DMS153 treated with DMSO at 0.1 percent for 48 hours (cell line): ENCODE data around the gene APBA2.
"Not testable (repeated sequence)": the region's sequence is repeated elsewhere in the genome, so short reads cannot be mapped to it uniquely, and the experiment has no call there.

ENCODE experiments used
- DNase-seq: peaks from one replicate; lab custom pipeline; 2025; ENCODE audit not compliant: unreplicated experiment; lab: John Stamatoyannopoulos, UW

The APBA2 gene

GRCh38 chr15:29032751-29033150, 147.0 kb downstream of the APBA2 start:
- no peak for DNase-seq

DNA sequence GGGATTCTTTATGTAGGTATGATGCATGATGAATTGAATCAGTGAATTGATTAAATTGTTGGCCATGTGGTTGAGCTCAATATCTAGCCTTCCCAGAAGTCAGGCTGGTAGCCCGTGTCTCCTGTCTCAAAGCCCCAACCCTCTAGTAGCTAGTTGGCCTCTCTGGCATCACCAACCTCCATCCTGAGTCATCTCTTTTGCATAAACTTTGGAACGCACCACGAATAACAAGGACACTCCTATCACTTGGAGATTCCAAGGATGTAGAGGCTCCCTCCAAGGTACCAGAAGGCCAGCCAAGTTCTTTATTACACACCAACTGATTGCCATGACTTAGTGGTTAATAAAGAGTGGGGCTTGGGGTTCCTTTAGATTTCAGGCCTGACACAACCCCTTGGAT, 148.4 kb downstream of the APBA2 start:
- DNase-seq, result no peak

DNA sequence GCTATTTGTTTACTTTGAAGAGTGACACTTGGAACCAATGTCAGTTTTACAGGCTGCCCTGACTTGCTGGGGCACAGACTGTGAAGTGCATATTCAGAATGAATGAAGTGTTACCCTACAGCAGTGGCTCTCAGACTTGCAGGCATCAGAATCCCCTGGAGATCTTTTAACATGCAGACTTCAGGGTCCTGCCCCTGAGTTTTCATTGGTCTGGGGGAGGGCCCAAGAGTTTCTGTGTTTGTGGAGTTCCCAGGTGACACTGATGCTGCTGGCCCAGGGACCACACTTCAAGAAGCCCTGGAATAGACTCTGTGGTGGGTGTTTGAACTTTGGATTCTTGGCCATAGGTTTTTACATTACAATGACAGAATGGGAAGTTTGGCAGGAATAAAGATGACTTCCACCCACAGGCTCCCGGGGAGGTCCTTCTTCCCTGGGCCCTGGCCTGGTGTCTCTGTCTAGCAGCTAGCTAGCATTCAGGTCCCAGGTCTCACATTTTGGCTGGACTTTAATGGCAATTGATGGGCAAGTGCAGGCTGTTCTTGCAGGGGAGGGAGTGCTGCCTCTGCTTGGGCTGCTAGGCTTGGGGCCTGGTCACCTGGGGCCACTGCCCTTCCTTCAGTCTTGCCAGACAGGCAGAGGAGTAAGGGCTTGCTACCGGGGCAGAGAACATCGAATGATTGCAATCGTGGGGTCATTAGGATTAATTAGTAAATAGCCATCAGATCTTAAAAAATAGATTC, 149.0 kb downstream of the APBA2 start:
- DNase-seq, result no peak

DNA sequence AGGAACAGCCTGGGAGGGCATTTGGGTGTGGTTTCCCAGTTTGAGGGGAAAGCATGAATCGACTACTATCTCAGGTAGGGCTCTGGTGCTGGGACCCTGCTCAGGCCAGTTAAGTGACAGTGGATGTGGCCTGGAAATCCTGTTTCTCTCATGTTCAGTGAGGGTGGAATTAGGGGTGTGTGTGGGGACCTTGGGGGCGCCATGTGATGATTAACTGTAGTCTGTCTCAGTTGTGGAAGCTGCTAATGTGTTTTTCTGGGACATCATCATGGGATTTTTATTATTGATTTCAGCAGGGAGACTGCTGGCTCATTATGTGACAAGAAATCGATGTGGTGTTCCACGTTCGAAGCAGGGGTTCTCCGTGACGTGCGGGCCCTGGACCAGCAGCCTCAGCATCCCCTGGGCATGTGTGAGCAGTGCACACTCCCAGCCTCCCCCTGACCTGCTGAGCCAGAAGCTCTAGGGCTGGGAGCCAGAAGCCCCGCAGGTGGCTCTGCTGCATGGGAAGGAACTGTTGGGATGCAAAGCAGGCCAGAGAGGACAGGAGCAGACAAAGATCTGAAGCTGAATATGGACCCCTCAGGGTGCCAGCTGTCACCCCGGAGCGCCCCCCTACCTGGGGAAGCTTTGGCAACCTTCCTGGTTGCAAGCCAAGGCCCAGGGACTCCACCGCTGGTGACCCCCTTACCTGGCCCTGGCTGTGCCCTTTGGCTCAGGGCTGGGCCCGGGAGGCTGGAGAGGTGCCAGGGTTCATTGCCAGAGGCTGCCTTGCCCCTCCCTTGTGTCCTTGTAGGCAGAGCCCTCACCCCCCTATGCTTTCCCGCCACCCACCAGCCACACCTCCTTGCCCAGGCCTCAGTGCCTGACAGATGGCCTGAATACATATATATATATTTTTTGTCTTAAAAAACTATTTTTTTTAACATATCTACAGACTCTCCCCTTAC, 149.8 kb downstream of the APBA2 start:
- no peak for DNase-seq

DNA sequence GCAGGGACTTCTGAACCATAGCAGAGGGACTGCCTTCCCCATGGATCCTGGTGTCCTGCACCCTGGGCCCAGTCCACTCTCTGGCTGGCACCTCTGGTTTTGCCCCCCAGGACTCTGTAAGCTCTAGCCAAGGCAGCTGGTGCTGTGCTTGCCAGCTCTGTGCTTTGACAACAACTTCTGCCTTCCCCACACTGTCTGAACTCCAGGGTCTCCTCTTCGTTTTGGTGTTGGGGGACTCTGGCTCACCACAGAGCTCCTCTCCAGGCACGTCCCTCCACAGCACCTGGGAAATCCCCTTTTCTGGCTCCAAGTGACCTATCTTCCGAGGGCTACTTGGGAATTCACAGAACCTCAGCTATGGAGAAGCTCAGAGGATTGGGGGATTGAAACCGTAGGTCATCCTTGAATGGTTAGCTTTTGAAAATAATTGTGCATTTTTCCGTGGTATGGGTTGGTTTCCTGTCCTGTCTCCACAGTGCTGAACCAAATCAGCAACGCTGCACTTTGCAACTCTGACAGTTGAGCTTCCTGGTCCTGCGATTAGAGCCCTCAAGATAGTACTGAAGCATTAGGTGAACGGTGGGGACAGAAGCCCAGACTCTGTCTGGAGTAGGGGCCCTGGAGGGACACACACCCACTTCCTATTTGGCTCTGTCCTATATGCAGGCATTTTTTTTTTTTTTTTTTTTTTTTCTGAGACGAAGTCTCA, 152.4 kb downstream of the APBA2 start:
- no peak for DNase-seq

- no peak for DNase-seq
Measured at GRCh38 chr15:29039466-29040369, 153.9 kb downstream of the APBA2 start.

DNA sequence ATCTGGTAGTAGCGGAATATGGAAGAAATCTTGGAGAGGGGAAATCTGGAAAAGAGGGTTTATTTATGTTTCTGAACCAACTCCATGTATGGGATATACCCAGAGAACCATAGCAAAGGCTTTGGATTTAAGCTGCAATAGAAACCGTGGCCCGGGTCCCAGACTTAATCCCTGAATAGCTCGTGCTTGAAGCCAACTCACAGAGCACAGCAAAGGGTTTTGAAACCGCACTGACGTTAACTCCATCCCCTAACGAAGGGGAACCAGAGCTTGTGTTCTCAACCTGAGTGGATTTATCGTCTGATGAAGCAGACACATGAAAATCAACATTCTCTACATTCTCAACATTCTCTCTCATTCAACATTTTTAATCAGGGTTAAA, 154.6 kb downstream of the APBA2 start:
- DNase-seq, result no peak

GRCh38 chr15:29043736-29044502, 158.1 kb downstream of the APBA2 start:
- no peak for DNase-seq

GRCh38 chr15:29044503-29044901, 158.7 kb downstream of the APBA2 start:
- DNase-seq, result no peak

- not testable (repeated sequence) for DNase-seq
Measured at GRCh38 chr15:29045161-29045560, 159.4 kb downstream of the APBA2 start.

DNA sequence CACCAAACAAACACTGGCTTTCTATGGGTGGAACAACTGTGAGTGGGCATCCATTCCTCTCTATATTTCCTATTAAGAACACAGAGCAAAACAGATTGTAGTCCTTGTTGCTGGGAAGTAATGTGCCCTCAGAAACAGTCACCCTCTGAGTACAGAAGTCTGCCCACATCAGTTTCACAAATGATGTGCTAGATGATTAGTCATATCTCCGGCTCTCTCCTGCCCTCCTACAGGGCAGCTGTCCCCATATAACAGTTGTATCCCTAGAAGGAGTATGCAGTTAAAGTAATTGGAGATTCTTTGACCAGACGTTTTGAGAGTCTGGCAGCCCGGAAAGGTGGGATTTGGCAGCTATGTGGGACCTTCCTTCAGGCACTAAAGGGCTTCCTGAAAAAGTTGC, 159.9 kb downstream of the APBA2 start:
- DNase-seq, result no peak

GRCh38 chr15:29046281-29046810, 160.6 kb downstream of the APBA2 start:
- DNase-seq, result no peak

- no peak for DNase-seq
Measured at GRCh38 chr15:29046977-29047376, 161.2 kb downstream of the APBA2 start.

GRCh38 chr15:29048011-29048410, 162.2 kb downstream of the APBA2 start:
- DNase-seq, result no peak

GRCh38 chr15:29050870-29051269, 165.1 kb downstream of the APBA2 start:
- no peak for DNase-seq

- DNase-seq, result no peak
Measured at GRCh38 chr15:29051422-29051821, 165.6 kb downstream of the APBA2 start.

DNA sequence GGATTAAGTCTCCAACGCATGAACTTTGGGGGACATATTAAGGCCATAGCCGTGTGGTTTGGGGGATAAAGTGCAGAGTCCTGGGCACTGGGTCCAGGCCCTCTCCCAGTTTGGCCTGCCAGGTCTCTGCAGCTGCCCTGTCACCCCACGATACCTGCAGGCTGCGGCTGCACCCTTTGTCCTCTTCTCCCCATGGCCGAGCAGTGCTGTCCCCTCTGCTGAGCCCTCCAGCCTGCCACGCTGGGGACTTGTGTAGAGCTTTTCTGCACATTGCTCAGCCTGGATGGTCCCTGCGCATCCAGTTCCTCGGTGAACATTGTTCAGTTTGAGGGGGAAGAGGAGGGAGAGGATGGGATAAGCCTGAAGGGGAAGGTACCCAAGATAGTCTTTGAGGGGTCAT, 167.2 kb downstream of the APBA2 start:
- DNase-seq, result no peak

GRCh38 chr15:29053661-29054131, 167.9 kb downstream of the APBA2 start:
- DNase-seq, result no peak
